Endodermal cell (in vitro differentiated cells): Measurements from ENCODE around the gene HLA-DQA2. TPM values are rescaled to one million over a fixed set of nuclear protein-coding genes. Genes with fewer than 3 reads are reported as not detected.

Experiments used
- DNase-seq: peaks from one replicate; pipeline ENCODE4 v3.0.0-alpha.2; 2017
- H3K27ac ChIP-seq: 2 replicates; pipeline ENCODE4 v1.5.1; 2013; ENCODE audit warnings: mild to moderate bottlenecking, low read depth, low read length, moderate library complexity
- H3K27me3 ChIP-seq: 2 replicates; pipeline ENCODE4 v1.6.1; 2013; ENCODE audit warnings: mild to moderate bottlenecking, low read length, moderate library complexity; ENCODE audit not compliant: insufficient read depth, control insufficient read depth, poor library complexity, severe bottlenecking
- H3K36me3 ChIP-seq: 2 replicates; pipeline ENCODE4 v1.7.0; 2013; ENCODE audit warnings: mild to moderate bottlenecking, low read length, moderate library complexity; ENCODE audit not compliant: control insufficient read depth, insufficient read depth
- H3K4me1 ChIP-seq: one replicate; pipeline ENCODE4 v1.7.0; 2013; ENCODE audit warnings: low read length; ENCODE audit not compliant: control insufficient read depth, insufficient read depth
- H3K4me3 ChIP-seq: 2 replicates; pipeline ENCODE4 v1.5.1; 2013; ENCODE audit warnings: mild to moderate bottlenecking, low read length, moderate library complexity
- H3K9ac ChIP-seq: 2 replicates; pipeline ENCODE4 v1.6.1; 2013; ENCODE audit warnings: mild to moderate bottlenecking, low read length, moderate library complexity; ENCODE audit not compliant: poor library complexity, severe bottlenecking; ENCODE audit errors: extremely low read depth
- H3K9me3 ChIP-seq: 2 replicates; pipeline ENCODE4 v1.6.1; 2013; ENCODE audit warnings: mild to moderate bottlenecking, low read length, moderate library complexity; ENCODE audit not compliant: control insufficient read depth
- H3K27ac Mint-ChIP-seq: 2 replicates; pipeline ENCODE4 v1.8.0; 2020; ENCODE audit warnings: mixed read lengths
- H3K27me3 Mint-ChIP-seq: 2 replicates; pipeline ENCODE4 v1.8.0; 2021; ENCODE audit warnings: mild to moderate bottlenecking, mixed read lengths; ENCODE audit not compliant: insufficient read depth
- H3K36me3 Mint-ChIP-seq: 2 replicates; pipeline ENCODE4 v1.8.0; 2020; ENCODE audit warnings: low read depth, mixed read lengths
- H3K4me1 Mint-ChIP-seq: 2 replicates; pipeline ENCODE4 v1.8.0; 2020; ENCODE audit warnings: mixed read lengths
- H3K4me3 Mint-ChIP-seq: 2 replicates; pipeline ENCODE4 v1.8.0; 2020; ENCODE audit warnings: mild to moderate bottlenecking, moderate library complexity, mixed read lengths
- H3K9me3 Mint-ChIP-seq: 2 replicates; pipeline ENCODE4 v1.8.0; 2020; ENCODE audit warnings: mild to moderate bottlenecking, mixed read lengths
- WGBS, 2 experiments: methylation state at CpG; one replicate each; pipeline versions ENCODE4 v1.1.5 to v1.1.7; 2013; ENCODE audit warnings: missing lambda C conversion rate in 2 of 2, mixed read lengths in 1 of 2; ENCODE audit not compliant: insufficient coverage in 1 of 2, insufficient read length in 1 of 2; 5-methylcytosine and 5-hydroxymethylcytosine counted together
- total RNA-seq, 2 donors: library from RNA; stranded (reverse); fragmentation: NEBNext Ultra II Directional in 1 of 2; extraction: Animal tissue kit (Norgen Biotek cat#: 25700) in 1 of 2; gene quantifications; 2 replicates in 1 of 2; 3 replicates in 1 of 2; pipeline ENCODE4 v1.2.1, GENCODE V29; 2021
- TF ChIP-seq, protein P1 (sequence below): fragments of 200-600 bp; sonication (generic); conservative IDR thresholded peaks from 2 replicates; pipeline ENCODE4 v1.5.0; 2021; ENCODE audit warnings: antibody characterized with exemption, mild to moderate bottlenecking

HLA-DQA2 gene
- total RNA-seq, 2 donors from 2014 or later: not detected

DNA sequence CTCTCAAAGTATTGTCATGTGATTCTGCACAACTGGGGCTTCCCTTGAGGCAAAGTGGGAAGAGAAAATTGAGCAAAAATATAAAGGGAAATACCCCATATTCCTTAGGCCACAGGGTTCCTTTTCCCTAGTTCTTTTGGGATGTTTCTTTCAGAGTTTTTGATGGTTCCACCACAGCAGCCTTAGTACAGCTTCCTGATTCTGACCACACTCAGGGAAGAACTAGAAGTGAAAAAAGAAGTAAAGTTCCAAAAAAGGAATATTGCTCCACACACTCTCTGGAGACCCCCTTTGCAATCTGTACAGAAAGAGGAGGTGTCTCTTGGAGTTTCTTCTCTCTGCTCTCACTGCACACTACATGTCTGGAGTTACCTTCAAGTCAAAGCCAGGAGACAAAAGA, 27.9 kb upstream of the HLA-DQA2 start:
- no peak for DNase-seq
- Mint-ChIP-seq H3K27ac (no peak overlapping the region), H3K36me3 (no peaks in the 10 kb centered on the region), H3K9me3 (no peaks in the 10 kb centered on the region), H3K4me1 (no peaks in the 10 kb centered on the region), H3K27me3 (peaks cover 6% of the 10 kb centered on the region), H3K4me3 (no peak overlapping the region)
- no peak overlapping the region for H3K9ac ChIP-seq
- H3K27me3 ChIP-seq: no peaks in the 10 kb centered on the region
- H3K9me3 ChIP-seq: no peaks in the 10 kb centered on the region
- no peaks in the 10 kb centered on the region for H3K4me1 ChIP-seq
- TF ChIP-seq, protein P1, sequence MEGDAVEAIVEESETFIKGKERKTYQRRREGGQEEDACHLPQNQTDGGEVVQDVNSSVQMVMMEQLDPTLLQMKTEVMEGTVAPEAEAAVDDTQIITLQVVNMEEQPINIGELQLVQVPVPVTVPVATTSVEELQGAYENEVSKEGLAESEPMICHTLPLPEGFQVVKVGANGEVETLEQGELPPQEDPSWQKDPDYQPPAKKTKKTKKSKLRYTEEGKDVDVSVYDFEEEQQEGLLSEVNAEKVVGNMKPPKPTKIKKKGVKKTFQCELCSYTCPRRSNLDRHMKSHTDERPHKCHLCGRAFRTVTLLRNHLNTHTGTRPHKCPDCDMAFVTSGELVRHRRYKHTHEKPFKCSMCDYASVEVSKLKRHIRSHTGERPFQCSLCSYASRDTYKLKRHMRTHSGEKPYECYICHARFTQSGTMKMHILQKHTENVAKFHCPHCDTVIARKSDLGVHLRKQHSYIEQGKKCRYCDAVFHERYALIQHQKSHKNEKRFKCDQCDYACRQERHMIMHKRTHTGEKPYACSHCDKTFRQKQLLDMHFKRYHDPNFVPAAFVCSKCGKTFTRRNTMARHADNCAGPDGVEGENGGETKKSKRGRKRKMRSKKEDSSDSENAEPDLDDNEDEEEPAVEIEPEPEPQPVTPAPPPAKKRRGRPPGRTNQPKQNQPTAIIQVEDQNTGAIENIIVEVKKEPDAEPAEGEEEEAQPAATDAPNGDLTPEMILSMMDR: no peak
- no peak overlapping the region for H3K4me3 ChIP-seq
- H3K36me3 ChIP-seq: no peaks in the 10 kb centered on the region
- no peak overlapping the region for H3K27ac ChIP-seq

- Mint-ChIP-seq H3K4me1 (no peaks in the 10 kb centered on the region), H3K9me3 (no peaks in the 10 kb centered on the region), H3K36me3 (no peaks in the 10 kb centered on the region), H3K27ac (no peak overlapping the region), H3K27me3 (peaks cover 3% of the 10 kb centered on the region), H3K4me3 (no peak overlapping the region)
- no peak overlapping the region for H3K9ac ChIP-seq
- no peaks in the 10 kb centered on the region for H3K36me3 ChIP-seq
- H3K4me3 ChIP-seq: no peak overlapping the region
- no peaks in the 10 kb centered on the region for H3K9me3 ChIP-seq
- H3K27ac ChIP-seq: no peak overlapping the region
- 76 to 82% methylated on average over 2 to 3 of the region's 3 CpGs for WGBS, 2 experiments
- no peak for DNase-seq
- no peaks in the 10 kb centered on the region for H3K4me1 ChIP-seq
- TF ChIP-seq, protein P1: no peak
- H3K27me3 ChIP-seq: no peaks in the 10 kb centered on the region
Observed at GRCh38 chr6:32716396-32716795, 24.8 kb upstream of the HLA-DQA2 start.

DNA sequence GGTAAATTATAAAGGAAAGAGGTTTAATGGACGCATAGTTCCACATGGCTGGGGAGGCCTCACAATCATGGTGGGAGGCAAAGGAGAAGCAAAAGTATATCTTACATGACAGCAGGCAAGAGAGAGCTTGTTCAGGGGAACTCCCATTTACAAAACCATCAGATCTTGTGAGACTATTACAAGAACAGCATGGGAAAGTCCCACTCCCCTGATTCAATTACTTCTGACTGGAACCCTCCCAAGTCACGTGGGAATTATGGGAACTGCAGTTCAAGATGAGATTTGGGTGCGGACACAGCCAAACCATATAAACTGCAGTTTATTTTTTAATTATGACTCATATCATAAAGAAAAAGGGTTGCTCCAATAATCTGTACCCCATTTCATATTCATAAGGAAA, 22.3 kb upstream of the HLA-DQA2 start:
- Mint-ChIP-seq H3K27ac (no peak overlapping the region), H3K36me3 (no peaks in the 10 kb centered on the region), H3K27me3 (peaks cover 3% of the 10 kb centered on the region), H3K9me3 (no peaks in the 10 kb centered on the region), H3K4me3 (no peak overlapping the region), H3K4me1 (no peaks in the 10 kb centered on the region)
- 83 to 100% methylated on average over 1 to 3 of the region's 3 CpGs for WGBS, 2 experiments
- TF ChIP-seq, protein P1: no peak
- Histone ChIP-seq H3K4me3 (no peak overlapping the region), H3K9me3 (no peaks in the 10 kb centered on the region), H3K4me1 (no peaks in the 10 kb centered on the region), H3K36me3 (no peaks in the 10 kb centered on the region), H3K27ac (no peak overlapping the region), H3K9ac (no peak overlapping the region), H3K27me3 (no peaks in the 10 kb centered on the region)
- DNase-seq: no peak
